Measurements from ENCODE around the gene OR10A5.
"Not testable (repeated sequence)": the region's sequence is repeated elsewhere in the genome, so short reads cannot be mapped to it uniquely, and the experiment has no call there.

DNA sequence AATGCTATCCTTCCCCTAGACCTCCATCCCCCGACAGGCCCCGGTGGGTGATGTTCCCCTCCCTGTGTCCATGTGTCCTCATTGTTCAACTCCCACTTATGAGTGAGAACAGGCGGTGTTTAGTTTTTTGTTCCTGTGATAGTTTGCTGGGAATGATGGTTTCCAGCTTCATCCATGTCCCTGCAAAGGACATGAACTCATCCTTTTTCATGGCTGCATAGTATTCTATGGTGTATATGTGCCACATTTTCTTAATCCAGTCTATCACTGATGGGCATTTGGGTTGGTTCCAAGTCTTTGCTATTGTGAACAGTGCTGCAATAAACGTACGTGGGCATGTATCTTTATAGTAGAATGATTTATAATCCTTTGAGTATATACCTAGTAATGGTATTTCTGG is 42.2 kb downstream of the OR10A5 start:
- TF ChIP-seq, protein P1, sequence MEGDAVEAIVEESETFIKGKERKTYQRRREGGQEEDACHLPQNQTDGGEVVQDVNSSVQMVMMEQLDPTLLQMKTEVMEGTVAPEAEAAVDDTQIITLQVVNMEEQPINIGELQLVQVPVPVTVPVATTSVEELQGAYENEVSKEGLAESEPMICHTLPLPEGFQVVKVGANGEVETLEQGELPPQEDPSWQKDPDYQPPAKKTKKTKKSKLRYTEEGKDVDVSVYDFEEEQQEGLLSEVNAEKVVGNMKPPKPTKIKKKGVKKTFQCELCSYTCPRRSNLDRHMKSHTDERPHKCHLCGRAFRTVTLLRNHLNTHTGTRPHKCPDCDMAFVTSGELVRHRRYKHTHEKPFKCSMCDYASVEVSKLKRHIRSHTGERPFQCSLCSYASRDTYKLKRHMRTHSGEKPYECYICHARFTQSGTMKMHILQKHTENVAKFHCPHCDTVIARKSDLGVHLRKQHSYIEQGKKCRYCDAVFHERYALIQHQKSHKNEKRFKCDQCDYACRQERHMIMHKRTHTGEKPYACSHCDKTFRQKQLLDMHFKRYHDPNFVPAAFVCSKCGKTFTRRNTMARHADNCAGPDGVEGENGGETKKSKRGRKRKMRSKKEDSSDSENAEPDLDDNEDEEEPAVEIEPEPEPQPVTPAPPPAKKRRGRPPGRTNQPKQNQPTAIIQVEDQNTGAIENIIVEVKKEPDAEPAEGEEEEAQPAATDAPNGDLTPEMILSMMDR (conservative IDR thresholded peaks at IDR 0.05 in 1 of 2, IDR thresholded peaks at IDR 0.05 in 1 of 2; ENCODE audit: extremely low read depth in 1 of 2, insufficient read depth in 1 of 2, low read depth in 1 of 2, low read length in 2 of 2): not testable (repeated sequence)
- TF ChIP-seq EZH2 (IDR thresholded peaks at IDR 0.05; ENCODE audit: borderline replicate concordance, low read length): not testable (repeated sequence)

Data from mammary epithelial cell (primary cell).